GM18526 (cell line): Measurements from ENCODE around the gene KCNK6.
A peak's percentile ranks its signal among the peaks of the same experiment; 100 is the strongest.

Experiments used
- POLR2A ChIP-seq: IDR thresholded peaks from 3 replicates; pipeline ENCODE4 v1.6.1; 2011; ENCODE audit not compliant: insufficient read length; ENCODE audit errors: extremely low read depth

The KCNK6 gene

DNA sequence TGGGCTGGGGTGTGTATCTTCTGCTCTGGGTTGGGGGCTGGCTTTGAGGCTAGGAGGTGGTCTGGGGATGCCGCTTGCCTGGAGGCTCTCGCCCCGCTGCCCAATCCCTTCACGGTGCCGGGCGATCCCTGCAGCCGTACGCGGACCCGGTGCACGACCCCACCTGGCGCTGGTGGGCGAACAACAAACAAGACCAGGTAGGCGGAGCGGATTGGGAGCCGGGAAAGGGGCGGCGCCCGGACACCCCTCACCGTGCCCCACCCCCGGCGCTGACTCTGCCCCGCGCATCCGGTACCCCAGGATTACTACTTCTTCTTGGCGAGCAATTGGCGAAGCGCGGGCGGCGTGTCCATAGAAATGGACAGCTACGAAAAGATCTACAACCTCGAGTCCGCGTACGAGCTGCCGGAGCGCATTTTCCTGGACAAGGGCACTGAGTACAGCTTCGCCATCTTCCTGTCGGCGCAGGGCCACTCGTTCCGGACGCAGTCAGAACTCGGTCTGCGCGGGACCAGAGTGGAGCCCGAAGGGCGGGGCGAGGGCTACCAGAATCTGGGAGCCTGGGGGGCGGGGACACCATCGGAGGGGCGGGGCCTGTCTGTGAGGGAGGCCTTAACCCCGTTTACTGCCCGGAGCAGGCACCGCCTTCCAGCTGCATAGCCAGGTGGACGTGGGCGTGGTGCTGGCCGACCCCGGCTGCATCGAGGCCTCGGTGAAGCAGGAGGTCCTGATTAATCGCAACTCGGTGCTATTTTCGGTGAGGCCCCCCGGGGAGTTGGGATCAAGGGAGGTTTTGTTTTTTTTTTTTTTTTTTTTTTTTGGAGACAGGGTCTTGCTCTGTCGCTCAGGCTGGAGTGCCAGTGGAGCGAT lies 42.7 kb downstream of the KCNK6 start:
- no peak for TF ChIP-seq POLR2A

DNA sequence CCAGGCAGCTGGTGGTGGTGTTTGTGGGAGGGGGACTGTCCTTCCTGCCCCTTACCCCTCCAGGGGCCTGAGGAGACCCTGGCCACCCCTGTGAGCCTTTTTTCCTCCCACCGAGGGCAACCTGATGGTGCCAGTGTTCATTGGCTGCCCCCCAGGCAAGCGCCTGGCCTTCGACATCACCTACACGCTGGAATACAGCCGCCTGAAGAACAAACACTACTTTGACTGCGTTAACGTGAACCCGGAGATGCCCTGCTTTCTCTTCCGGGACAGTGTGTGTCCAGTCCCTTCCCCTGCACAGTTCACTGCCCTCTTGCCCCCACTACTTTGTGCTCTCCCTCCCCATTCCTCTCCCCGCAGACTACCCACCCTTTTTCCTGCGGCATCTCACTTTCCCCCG lies 47.4 kb downstream of the KCNK6 start:
- no peak for TF ChIP-seq POLR2A

DNA sequence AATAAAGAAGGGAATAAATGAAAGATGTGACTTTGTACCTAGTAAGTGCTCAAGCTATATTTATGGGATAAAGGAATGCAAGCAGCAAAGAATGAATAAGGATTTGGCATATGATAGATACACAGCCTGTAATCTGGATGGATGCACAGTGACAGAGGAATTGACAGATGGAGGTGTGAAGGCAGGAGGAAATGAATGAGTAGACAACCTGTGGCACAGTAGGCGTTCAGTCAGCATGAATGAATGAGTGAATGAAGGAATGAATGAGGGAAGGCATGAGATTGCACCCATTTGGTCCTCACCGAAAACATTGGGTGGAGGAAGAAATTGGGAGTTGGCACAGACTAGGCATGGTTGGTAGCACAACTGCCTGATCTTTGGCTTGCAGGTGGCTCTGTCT lies 49.9 kb downstream of the KCNK6 start:
- TF ChIP-seq POLR2A, result no peak

DNA sequence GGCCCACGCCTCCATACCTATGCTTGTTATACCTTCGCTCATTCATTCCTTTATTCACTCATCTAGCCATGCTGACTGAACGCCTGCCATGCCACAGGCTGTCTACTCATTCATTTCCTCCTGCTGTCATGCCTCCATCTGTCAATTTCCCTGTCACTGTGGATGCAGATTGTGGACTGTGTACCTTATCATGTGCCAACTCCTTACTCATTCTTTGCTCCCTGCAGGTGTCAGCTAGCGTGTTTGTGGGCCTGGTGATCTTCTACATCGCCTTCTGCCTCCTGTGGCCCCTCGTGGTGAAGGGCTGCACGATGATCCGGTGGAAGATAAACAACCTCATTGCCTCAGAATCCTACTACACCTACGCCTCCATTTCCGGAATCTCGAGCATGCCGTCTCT lies 50.7 kb downstream of the KCNK6 start:
- TF ChIP-seq POLR2A, result no peak

DNA sequence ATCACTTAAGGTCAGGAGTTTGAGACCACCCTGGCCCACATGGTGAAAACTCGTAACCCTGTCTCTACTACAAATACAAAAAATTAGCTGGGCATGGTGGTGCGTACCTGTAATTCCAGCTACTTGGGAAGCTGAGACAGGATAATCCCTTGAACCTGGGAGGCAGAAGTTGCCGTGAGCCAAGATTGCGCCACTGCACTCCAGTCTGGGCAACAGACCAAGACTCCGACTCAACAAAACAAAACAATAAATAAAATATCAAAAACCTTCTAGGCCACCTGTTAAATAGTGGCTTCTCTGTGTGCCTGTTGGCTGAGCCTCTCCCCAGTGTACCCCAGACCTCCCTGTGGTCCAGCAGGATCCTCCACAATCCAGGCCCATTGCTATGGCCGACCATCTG lies 51.4 kb downstream of the KCNK6 start:
- no peak for TF ChIP-seq POLR2A

DNA sequence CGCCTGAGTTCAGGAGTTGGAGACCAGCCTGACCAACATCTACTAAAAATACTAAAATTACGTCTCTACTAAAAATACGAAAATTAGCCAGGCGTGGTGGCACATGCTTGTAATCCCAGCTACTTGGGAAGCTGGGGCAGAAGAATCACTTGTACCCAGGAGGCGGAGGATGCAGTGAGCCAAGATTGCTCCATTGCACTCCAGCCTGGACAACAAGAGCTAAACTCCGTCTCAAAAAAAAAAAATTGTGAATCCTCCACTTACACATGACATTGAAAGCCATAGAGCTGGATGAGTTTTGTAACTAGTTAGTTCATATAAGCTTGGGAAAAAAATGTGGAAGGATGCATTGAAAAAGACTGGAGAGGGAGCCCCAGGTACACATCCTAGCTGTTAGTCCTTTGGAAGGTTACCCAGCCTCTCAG lies 54.3 kb downstream of the KCNK6 start:
- TF ChIP-seq POLR2A, result no peak

DNA sequence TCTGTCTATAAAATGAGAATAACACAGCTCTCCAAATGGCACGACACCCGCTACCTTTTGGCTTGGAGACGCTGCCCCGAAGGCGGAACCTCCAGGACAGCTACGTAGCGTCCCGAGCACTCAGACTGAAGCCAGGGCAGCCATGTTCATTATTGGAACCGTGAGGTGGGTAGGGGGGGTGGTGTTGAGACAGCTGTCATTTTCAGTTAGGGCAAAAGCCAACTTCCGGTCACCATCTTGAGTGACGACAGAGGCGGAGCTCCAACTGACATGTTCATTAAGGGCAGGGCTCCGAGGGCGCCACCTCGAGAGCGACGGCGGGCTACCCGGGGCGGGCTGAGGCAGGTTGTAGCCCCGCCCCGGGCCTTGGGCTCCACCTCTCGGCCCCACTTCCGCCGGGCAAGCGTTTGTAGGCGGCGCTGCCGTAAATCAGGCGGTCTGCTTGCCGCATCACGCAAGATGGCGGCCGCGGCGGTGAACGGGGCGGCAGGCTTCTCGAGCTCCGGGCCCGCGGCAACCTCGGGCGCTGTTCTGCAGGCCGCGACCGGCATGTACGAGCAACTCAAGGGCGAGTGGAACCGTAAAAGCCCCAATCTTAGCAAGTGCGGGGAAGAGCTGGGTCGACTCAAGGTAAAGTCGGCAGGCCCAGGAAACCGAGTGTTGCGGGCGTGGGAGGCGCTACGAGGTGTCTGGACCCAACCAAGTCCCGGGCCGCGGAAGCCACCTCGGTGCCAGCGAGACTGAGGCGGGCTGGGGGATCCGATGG lies 54.9 kb downstream of the KCNK6 start, which contains the start of gene PSMD8:
TSS of gene PSMD8 (plus strand) at position 240 of the 766 bp plus-strand sequence. CDS start at position 271, 31 bp downstream.
- peak; percentile 96 for TF ChIP-seq POLR2A

DNA sequence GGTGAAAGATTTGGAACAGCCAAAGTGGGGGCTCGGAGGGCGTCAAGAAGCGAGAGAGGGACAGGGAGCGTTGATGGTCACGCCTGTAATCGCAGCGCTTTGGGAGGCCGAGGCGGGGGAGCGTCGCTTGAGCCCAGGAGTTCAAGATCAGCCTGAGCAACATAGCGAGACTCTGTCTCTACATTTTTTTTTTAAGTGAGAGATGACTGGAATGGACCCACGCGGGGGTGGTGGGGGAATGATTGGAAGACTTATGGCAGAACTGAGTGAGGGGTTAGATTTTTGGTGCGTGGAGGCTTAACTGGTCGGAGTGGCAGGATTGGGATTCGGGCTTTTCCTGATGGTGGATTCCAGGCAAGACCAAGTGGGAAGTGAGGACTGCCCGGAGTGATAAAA lies 55.5 kb downstream of the KCNK6 start:
- no peak for TF ChIP-seq POLR2A

DNA sequence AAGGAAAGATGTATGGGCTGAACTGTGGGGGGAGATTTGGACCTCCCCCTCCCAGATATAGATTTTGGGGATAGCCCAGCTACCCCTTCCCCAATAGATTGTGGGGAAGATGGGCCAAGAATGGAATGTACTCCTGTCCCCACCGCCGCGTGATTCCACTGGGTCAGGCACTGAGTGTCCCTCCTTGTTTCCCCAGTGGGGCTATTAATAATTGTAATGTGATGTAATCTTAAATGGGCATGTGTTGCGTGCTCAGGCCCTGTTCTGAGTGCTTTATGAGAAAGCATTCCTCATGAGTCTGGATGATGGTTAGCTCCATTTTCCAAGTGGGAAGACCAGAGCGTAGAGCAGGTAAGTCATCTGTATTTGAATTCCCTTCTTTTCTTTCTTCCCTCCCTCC lies 56.1 kb downstream of the KCNK6 start:
- TF ChIP-seq POLR2A, result no peak

DNA sequence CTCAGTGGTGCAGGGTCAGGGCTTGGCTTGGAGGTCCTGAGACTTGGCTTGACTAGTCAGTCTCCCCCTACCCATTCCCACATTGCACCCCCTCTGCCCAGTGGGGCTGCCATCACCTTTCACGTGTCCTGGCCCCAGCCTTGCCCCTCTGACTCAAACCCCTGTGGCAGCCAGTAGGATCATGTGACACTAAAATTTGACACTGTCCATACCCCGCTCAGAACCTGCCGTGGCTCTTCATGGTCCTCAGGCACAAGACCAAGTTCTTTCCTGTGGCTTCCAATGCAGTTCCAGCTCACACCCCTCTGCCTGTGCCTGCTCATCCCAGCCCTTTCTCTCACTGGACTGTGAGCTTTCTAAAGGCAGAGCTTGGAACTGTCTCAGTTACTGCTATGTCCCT lies 56.9 kb downstream of the KCNK6 start:
- TF ChIP-seq POLR2A, result no peak

DNA sequence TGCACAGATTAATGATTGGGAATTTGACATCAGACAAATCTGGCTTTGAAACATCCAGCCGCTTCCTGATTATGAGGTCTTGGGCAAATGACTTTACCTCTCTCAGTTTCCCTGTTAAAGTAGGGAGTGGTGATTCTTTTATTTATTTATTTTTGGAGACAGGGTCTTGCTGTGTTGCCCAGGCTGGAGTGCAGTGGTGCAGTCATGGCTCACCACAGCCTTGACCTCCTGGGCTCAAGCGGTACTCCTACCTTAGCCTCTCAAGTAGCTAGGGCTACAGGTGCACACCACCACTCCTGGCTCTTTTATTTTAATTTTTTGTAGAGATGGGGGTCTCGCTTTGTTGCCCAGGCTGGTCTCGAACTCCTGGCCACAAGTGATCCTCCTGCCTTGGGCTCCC lies 57.4 kb downstream of the KCNK6 start:
- no peak for TF ChIP-seq POLR2A

DNA sequence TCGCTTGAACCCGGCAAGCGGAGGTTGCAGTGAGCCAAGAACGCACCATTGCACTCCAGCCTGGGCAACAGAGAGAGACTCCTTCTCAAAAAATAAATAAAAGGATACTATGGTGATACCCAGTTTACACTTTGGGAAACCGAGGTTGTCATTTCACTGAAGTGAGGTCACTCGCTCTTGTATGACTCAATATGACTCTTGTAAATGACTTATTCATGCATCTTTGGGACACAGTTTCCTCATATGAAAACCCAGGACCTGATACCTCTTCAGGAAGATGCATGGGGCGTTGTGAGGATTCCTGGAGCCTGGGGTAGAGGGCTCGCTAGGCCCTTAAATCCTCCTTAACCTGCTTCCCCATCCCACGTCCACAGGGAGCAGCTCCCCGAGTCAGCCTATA lies 59.2 kb downstream of the KCNK6 start:
- no peak for TF ChIP-seq POLR2A

DNA sequence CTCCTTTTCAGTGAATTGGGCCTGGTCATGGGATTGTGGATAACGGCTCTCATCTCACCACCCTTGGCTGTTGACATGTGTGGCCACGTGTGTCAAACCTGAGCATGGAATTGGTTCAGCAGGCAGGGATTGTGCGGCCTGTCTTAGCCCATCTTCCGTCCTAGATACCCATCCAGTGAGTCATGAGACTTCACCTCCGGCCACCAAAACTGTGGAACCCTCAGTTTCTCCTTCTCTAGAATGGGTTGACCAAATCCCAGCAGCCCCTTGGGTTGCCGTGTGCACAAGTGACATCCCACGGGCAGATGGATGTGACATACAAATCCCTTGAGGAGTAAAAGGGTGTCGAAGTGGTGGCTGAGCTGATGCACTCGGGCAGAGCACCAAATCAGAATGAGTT lies 61.5 kb downstream of the KCNK6 start:
- TF ChIP-seq POLR2A, result no peak
